ENCODE measurements around the gene LRRC14B.
"Not testable (repeated sequence)": the region's sequence is repeated elsewhere in the genome, so short reads cannot be mapped to it uniquely, and the experiment has no call there.

LRRC14B gene

GRCh38 chr5:243683-244367, 52.5 kb downstream of the LRRC14B start:
- FAIRE-seq = not testable (repeated sequence)

- FAIRE-seq = not testable (repeated sequence)
Observed at GRCh38 chr5:245717-246116, 54.4 kb downstream of the LRRC14B start.

Data from colon (tissue), 2 donors.